PC-9 (cell line): ENCODE results near the gene HOXB3. TPM values are rescaled to one million over a fixed set of nuclear protein-coding genes. Genes with fewer than 3 reads are reported as not detected.

Source experiments
- BruUV-seq: library from RNA; stranded (reverse); fragments of 400-500 nt; replicated peaks from 2 replicates; lab custom pipeline; 2021; lab: Mats Ljungman, UMichigan
- CTCF ChIA-PET: fragments of 300-600 bp; sonication (Branson Sonifier 250); formaldehyde crosslinking; loops from one replicate; lab custom pipeline; 2022; ENCODE audit warnings: antibody characterized with exemption; lab: Charles Lee
- POLR2A ChIA-PET: fragments of 300-600 bp; sonication (Branson Sonifier 250); formaldehyde crosslinking; loops from one replicate; lab custom pipeline; 2022; ENCODE audit warnings: antibody characterized with exemption; ENCODE audit not compliant: unreplicated experiment; lab: Charles Lee
- DNase-seq, 2 experiments: peaks; one replicate each; pipeline versions ENCODE4 v3.0.0 to v3.0.0-alpha.2; 2015 to 2022; ENCODE audit warnings: mixed read lengths in 1 of 2
- H2AFZ ChIP-seq: fragments of 200-600 bp; sonication (generic); 2 replicates; pipeline ENCODE4 v1.8.1; 2017; ENCODE audit warnings: antibody characterized with exemption
- H3F3A ChIP-seq: fragments of 200-600 bp; sonication (generic); 2 replicates; pipeline ENCODE4 v1.8.1; 2017; ENCODE audit warnings: antibody characterized with exemption, mild to moderate bottlenecking, low read depth; ENCODE audit not compliant: insufficient read depth
- H3K27ac ChIP-seq: fragments of 200-600 bp; sonication (generic); 2 replicates; pipeline ENCODE4 v1.6.1; 2016; ENCODE audit warnings: mixed run types
- H3K27me3 ChIP-seq: fragments of 200-600 bp; sonication (generic); 2 replicates; pipeline ENCODE4 v1.6.1; 2016; ENCODE audit warnings: low read depth, mixed run types; ENCODE audit not compliant: insufficient read depth
- H3K36me3 ChIP-seq: fragments of 200-600 bp; sonication (generic); 2 replicates; pipeline ENCODE4 v1.6.1; 2016; ENCODE audit warnings: low read depth, mixed run types
- H3K4me1 ChIP-seq: fragments of 200-600 bp; sonication (generic); replicated peaks from 2 replicates; pipeline ENCODE4 v1.6.1; 2016; ENCODE audit warnings: mixed run types; ENCODE audit not compliant: insufficient read depth
- H3K4me2 ChIP-seq: fragments of 200-600 bp; sonication (generic); 2 replicates; pipeline ENCODE4 v1.6.1; 2017; ENCODE audit warnings: mixed run types
- H3K4me3 ChIP-seq: fragments of 200-600 bp; sonication (generic); 2 replicates; pipeline ENCODE4 v1.6.1; 2016; ENCODE audit warnings: mixed run types
- H3K79me2 ChIP-seq: fragments of 200-600 bp; sonication (generic); 2 replicates; pipeline ENCODE4 v1.6.1; 2017; ENCODE audit warnings: low read depth, mixed run types
- H3K9me2 ChIP-seq: fragments of 200-600 bp; sonication (generic); 2 replicates; pipeline ENCODE4 v1.8.1; 2017; ENCODE audit warnings: mild to moderate bottlenecking; ENCODE audit not compliant: insufficient read depth
- H3K9me3 ChIP-seq: fragments of 200-600 bp; sonication (generic); 2 replicates; pipeline ENCODE4 v1.8.1; 2016; ENCODE audit warnings: low read depth; ENCODE audit not compliant: insufficient read depth
- H4K20me1 ChIP-seq: fragments of 200-600 bp; sonication (generic); 2 replicates; pipeline ENCODE4 v1.8.1; 2017; ENCODE audit not compliant: insufficient read depth
- CTCF ChIP-seq: fragments of 200-600 bp; sonication (generic); conservative IDR thresholded peaks from 2 replicates; pipeline ENCODE4 v1.6.1; 2017; ENCODE audit warnings: mixed run types, antibody characterized with exemption, mild to moderate bottlenecking, moderate library complexity
- EZH2 ChIP-seq: fragments of 200-600 bp; sonication (generic); IDR thresholded peaks from 2 replicates; pipeline ENCODE4 v1.8.0; 2017; ENCODE audit warnings: antibody characterized with exemption, low read depth
- intact Hi-C: fragments of 100-400 bp; cut with micrococcal nuclease; formaldehyde crosslinking; loops from one replicate; pipeline ENCODE4 v1.10.0; 2022; ENCODE audit not compliant: unreplicated experiment
- total RNA-seq: library from RNA; stranded (reverse); gene quantifications from 2 replicates; pipeline ENCODE4 v1.2.3, GENCODE V29; 2021

The HOXB3 gene
- total RNA-seq, 1 experiment from 2014 or later, result 19.1 TPM

- Histone ChIP-seq H3K27ac (no peak overlapping the region), H3K4me3 (no peak overlapping the region), H2AFZ (no peak overlapping the region), H3K9me3 (no peaks in the 10 kb centered on the region), H3K79me2 (no peaks in the 10 kb centered on the region), H3F3A (peaks cover 7% of the 10 kb centered on the region; the same call in 1 of the 2 replicates), H3K9me2 (no peaks in the 10 kb centered on the region), H3K27me3 (no peaks in the 10 kb centered on the region), H4K20me1 (no peaks in the 10 kb centered on the region), H3K4me1 (no peaks in the 10 kb centered on the region), H3K4me2 (no peak overlapping the region), H3K36me3 (no peaks in the 10 kb centered on the region)
- no peak for TF ChIP-seq EZH2
- TF ChIP-seq CTCF, result no peak
- ChIA-PET CTCF (no interaction called here), POLR2A (no interaction called here)
- no TSS peak for BruUV-seq
- intact Hi-C loops, result no loop called here
- DNase-seq, result no peak
Measured at GRCh38 chr17:48545539-48545938, 44.5 kb downstream of the HOXB3 start.

GRCh38 chr17:48545022-48545375, 45.0 kb downstream of the HOXB3 start, which contains the start of gene HOXB2:
Gene HOXB2 (minus strand): TSS chr17:48545109. CDS start chr17:48544911, 198 bp downstream.
- peaks cover 7% of the 10 kb centered on the region; the same call in 1 of the 2 replicates for H3F3A ChIP-seq
- H3K27me3 ChIP-seq, result no peaks in the 10 kb centered on the region
- H2AFZ ChIP-seq, result no peak within 1 kb of the TSS
- ChIA-PET CTCF (no interaction called here), POLR2A (no interaction called here)
- intact Hi-C loops, result no loop called here
- no peaks in the 10 kb centered on the region for H3K9me2 ChIP-seq
- H3K79me2 ChIP-seq, result no peaks in the 10 kb centered on the region
- H3K9me3 ChIP-seq, result no peaks in the 10 kb centered on the region
- H3K36me3 ChIP-seq, result no peaks in the 10 kb centered on the region
- H3K4me3 ChIP-seq, result no peak within 1 kb of the TSS
- BruUV-seq, result no TSS peak
- no peak for DNase-seq
- no peak within 1 kb of the TSS for H3K4me2 ChIP-seq
- no peaks in the 10 kb centered on the region for H3K4me1 ChIP-seq
- TF ChIP-seq CTCF (no peak), EZH2 (no peak)
- no peak within 1 kb of the TSS for H3K27ac ChIP-seq
- no peaks in the 10 kb centered on the region for H4K20me1 ChIP-seq

- Histone ChIP-seq H3K9me2 (no peaks in the 10 kb centered on the region), H3K4me2 (no peak overlapping the region), H4K20me1 (no peaks in the 10 kb centered on the region), H3K79me2 (no peaks in the 10 kb centered on the region), H3K4me3 (no peak overlapping the region), H3K36me3 (no peaks in the 10 kb centered on the region), H2AFZ (no peak overlapping the region), H3K9me3 (no peaks in the 10 kb centered on the region), H3K27me3 (no peaks in the 10 kb centered on the region), H3F3A (peaks cover 7% of the 10 kb centered on the region; the same call in 1 of the 2 replicates), H3K27ac (no peak overlapping the region), H3K4me1 (no peaks in the 10 kb centered on the region)
- intact Hi-C loops, result no loop called here
- TF ChIP-seq EZH2, result no peak
- TF ChIP-seq CTCF, result no peak
- no peak for DNase-seq
- BruUV-seq, result no TSS peak
- ChIA-PET CTCF (no interaction called here), POLR2A (no interaction called here)
Measured at GRCh38 chr17:48544349-48545021, 45.6 kb downstream of the HOXB3 start.
